ENCODE data around the gene ZNF664.

DNA sequence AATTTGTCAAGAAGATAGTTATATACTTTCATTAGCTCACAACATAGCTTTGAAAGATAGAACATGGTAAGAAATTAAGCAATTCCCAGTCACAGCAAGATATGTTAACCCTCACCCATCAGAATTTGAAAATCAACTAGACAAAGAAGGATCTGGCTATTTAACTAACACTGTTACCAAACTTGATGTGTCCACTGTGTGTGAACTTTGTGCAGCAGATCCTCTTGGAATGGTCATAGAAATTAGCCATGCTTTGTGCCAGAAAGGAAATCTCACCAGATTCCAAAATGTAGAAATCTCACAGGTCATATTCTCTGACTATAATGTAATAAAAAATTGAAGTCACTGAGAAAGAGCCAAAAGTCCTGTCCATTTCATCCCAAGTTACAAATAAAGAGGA is 46.1 kb downstream of the ZNF664 start:
- TF ChIP-seq, protein P1, sequence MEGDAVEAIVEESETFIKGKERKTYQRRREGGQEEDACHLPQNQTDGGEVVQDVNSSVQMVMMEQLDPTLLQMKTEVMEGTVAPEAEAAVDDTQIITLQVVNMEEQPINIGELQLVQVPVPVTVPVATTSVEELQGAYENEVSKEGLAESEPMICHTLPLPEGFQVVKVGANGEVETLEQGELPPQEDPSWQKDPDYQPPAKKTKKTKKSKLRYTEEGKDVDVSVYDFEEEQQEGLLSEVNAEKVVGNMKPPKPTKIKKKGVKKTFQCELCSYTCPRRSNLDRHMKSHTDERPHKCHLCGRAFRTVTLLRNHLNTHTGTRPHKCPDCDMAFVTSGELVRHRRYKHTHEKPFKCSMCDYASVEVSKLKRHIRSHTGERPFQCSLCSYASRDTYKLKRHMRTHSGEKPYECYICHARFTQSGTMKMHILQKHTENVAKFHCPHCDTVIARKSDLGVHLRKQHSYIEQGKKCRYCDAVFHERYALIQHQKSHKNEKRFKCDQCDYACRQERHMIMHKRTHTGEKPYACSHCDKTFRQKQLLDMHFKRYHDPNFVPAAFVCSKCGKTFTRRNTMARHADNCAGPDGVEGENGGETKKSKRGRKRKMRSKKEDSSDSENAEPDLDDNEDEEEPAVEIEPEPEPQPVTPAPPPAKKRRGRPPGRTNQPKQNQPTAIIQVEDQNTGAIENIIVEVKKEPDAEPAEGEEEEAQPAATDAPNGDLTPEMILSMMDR (IDR thresholded peaks at IDR 0.05) = no peak
- no peak for TF ChIP-seq POLR2A (IDR thresholded peaks at IDR 0.05)
